Muscle of arm (tissue), 12 donors: Measurements from ENCODE around the gene AXDND1. TPM values are rescaled to one million over a fixed set of nuclear protein-coding genes. Genes with fewer than 3 reads are reported as not detected.
"Not testable (repeated sequence)": the region's sequence is repeated elsewhere in the genome, so short reads cannot be mapped to it uniquely, and the experiment has no call there.

ENCODE experiments used
- DNase-seq: peaks from one replicate; pipeline ENCODE4 v3.0.0-alpha.2; 2013
- polyA plus RNA-seq, 12 donors: library from polyadenylated mRNA; unstranded; fragments of 120-200 nt; gene quantifications; one replicate each; pipeline ENCODE4 v1.2.1, GENCODE V29; 2013; ENCODE audit not compliant: insufficient read length in 12 of 12

Gene AXDND1
- polyA plus RNA-seq, 12 donors = 0.10 to 0.25 (median 0.21) TPM; not detected in 4

DNA sequence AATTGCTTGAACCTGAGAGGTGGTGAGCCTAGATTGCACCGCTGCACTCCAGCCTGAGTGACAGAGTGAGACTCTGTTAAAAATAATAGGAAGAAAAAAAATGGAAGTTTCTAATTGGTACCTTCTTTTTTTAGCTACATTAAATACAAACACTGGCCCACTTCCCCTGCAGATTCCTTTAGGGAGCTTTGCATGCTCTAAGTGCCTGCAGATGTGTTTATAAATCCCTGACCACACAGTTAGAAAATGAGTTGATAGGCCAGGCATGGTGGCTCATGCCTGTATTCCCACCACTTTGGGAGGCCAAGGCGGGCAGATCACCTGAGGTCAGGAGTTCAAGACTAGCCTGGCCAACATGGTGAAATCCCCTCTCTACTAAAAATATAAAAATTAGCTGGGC is 4.1 kb upstream of the AXDND1 start:
- DNase-seq = not testable (repeated sequence)

- no peak for DNase-seq
These were observed 476 bp downstream of the AXDND1 start for GRCh38 chr1:179366093-179366800.

GRCh38 chr1:179369751-179370341 is 4.1 kb downstream of the AXDND1 start:
- peak; percentile 71 for DNase-seq

DNA sequence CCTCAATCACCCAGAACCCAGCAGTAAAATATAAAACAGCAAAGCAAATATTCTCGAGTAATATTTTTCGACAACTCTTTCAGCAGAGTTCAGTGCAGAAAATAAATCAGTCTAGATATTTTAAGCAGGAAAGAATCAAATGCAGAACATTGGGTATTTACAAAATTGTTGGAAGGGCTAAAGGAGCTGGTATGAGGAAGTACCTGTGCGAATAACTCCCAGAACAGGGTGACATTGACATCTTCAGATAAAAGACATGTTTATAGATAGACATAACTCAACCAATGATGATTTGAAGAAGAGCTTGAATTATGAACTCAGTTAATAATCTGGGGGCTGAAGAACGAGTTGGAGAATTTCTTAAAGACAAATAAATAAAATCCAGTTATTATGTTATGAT is 6.4 kb downstream of the AXDND1 start:
- no peak for DNase-seq

DNA sequence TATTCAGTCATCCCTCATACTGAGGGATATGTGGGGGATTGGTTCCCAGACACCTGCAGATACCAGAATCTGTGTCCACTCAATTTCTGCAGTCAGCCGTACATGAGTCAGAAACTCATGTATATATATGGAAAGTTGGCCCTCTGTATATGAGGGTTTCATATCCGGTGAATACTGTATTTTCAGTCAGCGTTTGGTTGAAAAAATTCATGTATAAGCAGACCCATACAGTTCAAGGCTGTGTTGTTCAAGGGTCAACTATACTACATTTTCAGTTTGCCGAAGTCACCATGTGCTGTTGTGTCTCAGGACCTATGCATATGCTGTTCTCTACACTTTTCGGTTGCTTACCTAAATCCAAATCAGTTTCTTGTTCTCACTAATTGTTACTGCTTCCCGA is 10.5 kb downstream of the AXDND1 start:
- no peak for DNase-seq

DNA sequence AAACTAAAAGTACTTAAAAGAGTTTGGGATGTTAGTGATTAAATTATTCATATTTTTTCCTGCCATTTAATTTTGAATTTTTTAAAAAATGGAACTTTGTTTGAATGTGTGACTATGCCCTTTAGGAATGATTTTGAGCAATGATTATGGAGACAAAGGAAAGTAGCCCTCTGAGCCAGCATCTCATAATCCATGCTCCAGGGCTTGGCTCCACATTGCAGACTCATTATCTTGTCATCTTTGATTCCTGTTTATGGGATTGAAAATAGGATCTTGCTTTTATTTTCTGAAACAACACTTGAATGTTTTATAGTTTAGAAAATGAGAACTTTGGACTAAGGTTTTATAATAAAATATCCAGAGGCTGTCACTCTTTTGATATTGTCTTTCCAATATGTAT is 14.5 kb downstream of the AXDND1 start:
- DNase-seq = no peak

DNA sequence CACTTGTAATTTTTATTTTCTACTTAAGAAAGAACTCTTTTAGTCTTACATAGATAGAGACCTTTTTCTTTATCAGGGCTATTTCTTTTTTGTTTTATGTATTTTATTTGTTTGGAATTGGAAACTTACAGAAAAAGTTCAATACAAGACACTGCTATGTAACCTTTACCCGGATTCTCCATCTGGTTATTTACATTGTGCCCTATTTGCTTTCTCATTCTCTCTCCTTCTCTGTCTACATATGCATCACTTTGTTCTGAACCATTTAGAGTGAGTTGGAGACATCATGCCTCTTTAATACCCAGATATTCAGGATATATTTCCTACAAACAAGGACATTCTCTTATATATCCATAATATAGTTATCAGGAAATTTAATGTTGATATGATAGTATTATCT is 18.3 kb downstream of the AXDND1 start:
- DNase-seq = no peak

- DNase-seq = no peak
These were observed 19.7 kb downstream of the AXDND1 start for GRCh38 chr1:179385510-179385909.

DNA sequence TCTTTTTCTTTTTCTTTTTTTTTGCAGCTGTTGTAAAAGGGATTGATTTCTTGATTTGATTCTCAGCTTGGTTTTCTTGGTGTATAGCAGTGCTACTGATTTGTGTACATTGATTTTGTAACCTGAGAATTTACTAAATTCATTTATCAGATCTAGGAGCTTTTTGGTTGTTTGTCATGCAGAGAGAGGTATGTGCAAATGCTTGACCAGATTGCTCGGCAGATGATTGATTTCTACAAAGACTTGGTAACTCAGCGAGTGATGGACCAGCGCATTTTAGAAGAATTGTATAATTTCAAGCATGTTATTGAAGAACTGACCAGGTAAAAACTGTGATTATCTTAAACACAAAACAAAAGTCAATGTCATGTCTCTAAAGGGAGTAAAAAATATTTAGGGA is 27.9 kb downstream of the AXDND1 start:
- no peak for DNase-seq

- not testable (repeated sequence) for DNase-seq
These were observed 33.6 kb downstream of the AXDND1 start for GRCh38 chr1:179399399-179399798.

DNA sequence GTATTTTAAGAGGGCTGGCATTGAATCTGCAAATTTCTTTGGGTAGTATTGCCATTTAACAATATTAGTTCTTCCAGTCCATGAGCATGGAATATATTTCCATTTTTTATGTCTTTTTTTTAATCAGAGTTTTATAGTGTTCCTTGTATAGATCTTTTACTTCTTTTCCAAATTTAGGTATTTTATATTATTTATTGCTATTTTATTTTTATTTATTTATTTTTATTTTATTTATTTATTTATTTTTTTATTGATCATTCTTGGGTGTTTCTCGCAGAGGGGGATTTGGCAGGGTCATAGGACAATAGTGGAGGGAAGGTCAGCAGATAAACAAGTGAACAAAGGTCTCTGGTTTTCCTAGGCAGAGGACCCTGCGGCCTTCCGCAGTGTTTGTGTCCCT is 52.0 kb downstream of the AXDND1 start:
- not testable (repeated sequence) for DNase-seq

- DNase-seq = not testable (repeated sequence)
These were observed 52.9 kb downstream of the AXDND1 start for GRCh38 chr1:179418706-179419105.

- no peak for DNase-seq
These were observed 58.8 kb downstream of the AXDND1 start for GRCh38 chr1:179424610-179425009.

GRCh38 chr1:179425186-179425585 is 59.4 kb downstream of the AXDND1 start:
- DNase-seq = no peak

GRCh38 chr1:179437171-179437570 is 71.4 kb downstream of the AXDND1 start:
- DNase-seq = no peak

DNA sequence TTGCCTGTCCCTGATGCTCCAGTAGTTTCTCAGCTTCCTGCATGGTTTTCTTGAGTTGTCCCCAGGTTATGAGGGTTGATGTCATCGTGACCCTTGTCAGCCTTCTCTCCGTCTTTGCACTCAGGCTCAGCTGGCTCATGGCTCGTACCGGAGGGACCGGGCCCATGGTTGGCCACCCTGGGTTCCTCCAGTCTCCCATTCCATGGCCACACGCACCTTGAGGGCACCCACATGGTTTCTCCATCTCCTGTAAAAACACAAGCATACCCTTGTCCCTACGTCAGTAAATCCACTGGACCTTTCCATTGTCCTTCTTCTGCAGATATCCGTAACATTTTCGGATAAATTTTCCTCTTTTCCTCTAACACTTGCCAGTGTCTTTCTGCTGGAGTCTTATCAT is 73.9 kb downstream of the AXDND1 start:
- DNase-seq = not testable (repeated sequence)

DNA sequence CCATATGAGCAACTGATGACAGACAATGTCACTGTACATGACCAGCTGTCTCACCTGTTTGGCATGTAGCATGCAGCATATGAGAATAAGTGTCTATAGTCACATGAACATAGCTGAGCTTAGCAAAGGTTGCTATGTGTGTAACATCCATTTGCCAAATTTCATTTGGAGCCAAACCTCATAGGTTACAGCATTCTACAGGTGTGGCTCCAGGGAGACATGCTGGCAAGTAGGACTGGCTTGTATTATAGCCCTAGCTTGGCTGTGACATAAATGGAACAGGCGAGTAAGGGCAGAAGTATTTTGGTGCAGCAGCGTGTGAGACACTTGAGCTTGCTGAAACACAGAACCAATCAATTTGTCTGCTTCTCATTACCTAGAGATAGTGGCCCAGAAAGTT is 74.5 kb downstream of the AXDND1 start:
- DNase-seq = not testable (repeated sequence)

DNA sequence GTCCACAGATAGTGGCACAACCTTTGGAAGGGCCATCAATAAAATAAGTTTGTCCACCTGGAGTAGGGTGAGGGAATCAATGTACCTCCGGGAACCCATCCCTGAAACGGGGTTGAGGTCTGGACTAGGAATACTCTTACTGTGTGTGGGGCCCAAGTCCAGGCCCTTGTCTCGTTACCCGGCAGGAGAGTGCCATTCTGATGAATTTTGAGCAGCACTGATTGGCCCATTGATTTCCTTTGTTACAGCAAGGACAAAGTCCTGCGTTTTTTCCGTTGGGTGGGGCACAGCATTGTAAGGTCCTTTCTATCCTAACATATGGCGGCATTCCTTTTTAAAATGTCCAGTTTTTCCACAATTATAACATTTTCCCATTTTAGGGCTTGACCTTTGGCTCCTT is 75.2 kb downstream of the AXDND1 start:
- no peak for DNase-seq

DNA sequence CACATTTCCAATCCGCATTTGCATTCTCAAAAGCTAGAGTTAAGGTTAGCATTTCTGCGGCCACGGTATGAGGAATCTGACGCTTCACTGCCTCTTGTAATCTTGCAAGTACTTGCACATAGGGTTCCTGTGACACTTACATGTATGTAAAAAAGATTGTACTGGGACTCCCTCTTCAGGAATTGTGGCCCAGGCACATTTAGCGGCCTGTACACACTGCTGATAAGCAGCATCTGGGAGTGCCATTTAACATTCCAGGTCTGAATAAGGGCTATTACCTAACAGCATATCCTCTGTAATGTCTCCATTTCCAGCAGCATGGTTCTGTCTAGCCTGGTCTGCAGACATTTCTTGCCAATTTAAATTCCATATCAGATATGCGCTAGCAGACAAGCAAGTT is 75.7 kb downstream of the AXDND1 start:
- DNase-seq = no peak

- DNase-seq = not testable (repeated sequence)
These were observed 77.1 kb downstream of the AXDND1 start for GRCh38 chr1:179442846-179443245.

DNA sequence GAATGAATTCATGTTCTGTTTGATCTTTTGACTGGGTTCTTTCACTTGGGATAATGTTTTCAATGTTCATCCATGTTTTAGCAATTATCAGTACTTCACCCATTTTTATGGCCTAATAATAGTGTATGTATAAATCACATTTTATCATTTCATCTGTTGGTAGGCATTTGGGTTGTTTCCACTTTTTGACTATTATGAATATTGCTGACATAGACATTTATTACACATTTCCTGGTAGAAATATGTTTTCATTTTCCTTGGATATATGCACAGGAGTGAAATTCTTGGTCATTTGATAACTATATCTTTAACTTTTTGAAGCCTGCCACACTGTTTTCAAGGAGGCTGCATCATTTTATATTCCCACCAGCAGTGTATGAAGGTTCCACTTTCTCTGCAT is 79.8 kb downstream of the AXDND1 start:
- no peak for DNase-seq

DNA sequence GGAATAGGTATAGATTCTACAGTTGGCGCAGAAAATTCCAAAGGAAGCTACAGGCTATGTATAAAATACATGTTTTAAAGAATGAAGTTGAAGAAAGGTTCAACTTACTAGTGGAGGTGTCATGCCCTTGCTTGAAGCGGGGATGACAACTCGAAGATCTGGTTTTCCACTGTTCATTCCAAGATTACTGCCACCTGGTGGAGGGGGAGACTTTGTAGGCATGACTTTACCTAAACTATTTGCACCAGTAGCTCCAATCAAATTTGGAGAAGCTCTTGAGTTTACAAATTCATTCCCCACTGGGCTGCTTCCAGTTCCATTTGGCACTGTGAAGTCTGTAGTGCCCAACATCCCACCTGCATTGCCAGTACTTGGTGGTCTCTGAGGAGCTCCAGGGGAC is 81.7 kb downstream of the AXDND1 start:
- no peak for DNase-seq

DNA sequence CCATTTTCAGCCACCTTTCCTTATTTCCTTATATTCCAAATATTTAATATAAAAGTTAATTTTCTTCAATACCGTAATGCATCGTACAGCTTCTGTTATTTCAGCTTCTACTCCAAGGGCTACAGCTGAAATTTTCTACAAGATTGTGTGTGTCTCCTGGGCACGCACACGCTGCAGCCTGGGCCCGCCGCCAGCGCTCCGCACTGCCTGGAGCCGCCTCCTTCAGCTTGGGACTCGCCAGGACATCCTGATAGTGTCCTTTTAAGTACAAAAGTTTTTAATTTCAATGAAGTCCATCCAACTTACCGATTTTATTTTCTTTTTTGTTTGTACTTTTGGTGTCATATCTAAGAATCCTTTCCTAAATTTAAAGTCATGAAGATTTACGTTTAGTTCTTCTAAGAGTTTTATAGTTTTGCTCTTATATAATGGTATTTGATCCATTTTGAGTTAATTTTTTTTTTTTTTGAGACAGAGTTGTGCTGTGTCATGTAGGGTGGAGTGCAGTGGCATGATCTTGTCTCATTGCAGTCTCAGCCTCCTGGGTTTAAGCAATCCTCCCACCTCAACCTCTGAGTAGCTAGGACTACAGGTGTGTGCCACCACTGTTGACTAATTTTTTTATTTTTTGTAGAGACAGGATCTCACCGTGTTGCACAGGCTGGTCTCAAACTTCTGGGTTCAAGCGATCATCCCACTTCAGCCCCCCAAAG is 82.8 kb downstream of the AXDND1 start:
- DNase-seq = peak; percentile 5
